Measurements from ENCODE around the gene EPB41L2.

EPB41L2 gene

GRCh38 chr6:130965656-130966055 lies 97.4 kb downstream of the EPB41L2 start:
- no peak for TF ChIP-seq CTCF (IDR thresholded peaks at IDR 0.05; ENCODE audit: extremely low read depth, missing control alignments)

GRCh38 chr6:130964808-130965604 lies 98.0 kb downstream of the EPB41L2 start:
- no peak for TF ChIP-seq CTCF (IDR thresholded peaks at IDR 0.05; ENCODE audit: extremely low read depth, missing control alignments)
- no peak for DNase-seq (ENCODE audit: low spot score)

More at GRCh38 chr6:130965656-130966055, 97.4 kb downstream of the EPB41L2 start:
- no peak for DNase-seq (ENCODE audit: low spot score)

GRCh38 chr6:130964289-130964688 lies 98.8 kb downstream of the EPB41L2 start:
- TF ChIP-seq CTCF (IDR thresholded peaks at IDR 0.05; ENCODE audit: extremely low read depth, missing control alignments) = no peak
- no peak for DNase-seq (ENCODE audit: low spot score)

- no peak for TF ChIP-seq CTCF (IDR thresholded peaks at IDR 0.05; ENCODE audit: extremely low read depth, missing control alignments)
These were observed 100.1 kb downstream of the EPB41L2 start for GRCh38 chr6:130962966-130963365.

GRCh38 chr6:130961148-130961547 lies 101.9 kb downstream of the EPB41L2 start:
- DNase-seq (ENCODE audit: low spot score) = no peak
- TF ChIP-seq CTCF (IDR thresholded peaks at IDR 0.05; ENCODE audit: extremely low read depth, missing control alignments) = no peak

More at GRCh38 chr6:130962966-130963365, 100.1 kb downstream of the EPB41L2 start:
- DNase-seq (ENCODE audit: low spot score) = no peak

- no peak for TF ChIP-seq CTCF (IDR thresholded peaks at IDR 0.05; ENCODE audit: extremely low read depth, missing control alignments)
- no peak for DNase-seq (ENCODE audit: low spot score)
These were observed 103.1 kb downstream of the EPB41L2 start for GRCh38 chr6:130959951-130960350.

- TF ChIP-seq CTCF (IDR thresholded peaks at IDR 0.05; ENCODE audit: extremely low read depth, missing control alignments) = no peak
- DNase-seq (ENCODE audit: low spot score) = no peak
These were observed 104.6 kb downstream of the EPB41L2 start for GRCh38 chr6:130958468-130958867.

Data from GM20000 (cell line).